ENCODE measurements around the gene UPP2. TPM values are rescaled to one million over a fixed set of nuclear protein-coding genes. Genes with fewer than 3 reads are reported as not detected.

UPP2 gene
- total RNA-seq, 1 experiment from 2014 or later = not detected

DNA sequence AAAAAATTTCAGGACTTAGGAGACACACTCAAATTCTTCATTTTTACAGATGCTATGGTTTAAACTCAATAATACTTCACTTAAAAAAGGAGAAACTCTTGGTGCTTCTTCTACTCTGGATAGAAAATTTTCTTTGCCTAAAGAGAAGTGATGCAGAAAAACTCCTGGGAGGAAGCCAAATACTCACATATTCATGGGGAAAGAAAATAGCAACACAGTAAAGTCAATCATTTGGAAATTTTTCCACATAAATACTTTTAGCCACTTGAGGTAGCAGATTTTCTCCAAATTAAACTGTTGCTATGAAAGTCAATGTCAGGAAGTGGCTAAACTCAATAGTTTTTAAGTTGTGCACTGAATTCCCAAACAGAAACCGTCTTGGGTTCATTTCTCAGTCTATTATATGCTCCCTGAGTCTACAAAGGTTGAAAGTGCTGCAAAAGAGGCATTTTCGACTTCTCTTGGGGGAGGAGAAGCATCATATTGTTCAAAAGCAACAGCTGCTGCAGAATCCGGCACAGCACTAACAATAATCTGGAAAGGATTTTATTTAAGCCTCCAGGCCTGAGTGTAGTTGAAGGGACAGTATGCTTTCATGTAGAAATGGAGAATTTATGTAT lies 81.1 kb downstream of the UPP2 start:
- ATAC-seq = no peak
- POLR2A ChIA-PET (ENCODE audit: unreplicated experiment) = no interaction called here
- no peaks in the 10 kb centered on the region for H4K20me1 ChIP-seq (ENCODE audit: low read length)
- no peaks in the 10 kb centered on the region for H3K79me2 ChIP-seq (ENCODE audit: low read length)
- no peak overlapping the region for H3K4me3 ChIP-seq (ENCODE audit: low read length)
- no peak overlapping the region for H2AFZ ChIP-seq (ENCODE audit: low read length)
- H3K9ac ChIP-seq (ENCODE audit: low read length) = no peak overlapping the region
- H3K27me3 ChIP-seq (ENCODE audit: low read length) = peaks cover 4% of the 10 kb centered on the region
- H3K4me2 ChIP-seq (ENCODE audit: low read length) = no peak overlapping the region
- no peaks in the 10 kb centered on the region for H3K9me3 ChIP-seq (ENCODE audit: low read length)
- no peak overlapping the region for H3K27ac ChIP-seq (ENCODE audit: low read length)
- no peak for TF ChIP-seq EZH2phosphoT487 (IDR thresholded peaks at IDR 0.05; ENCODE audit: borderline replicate concordance, low read length)
- TF ChIP-seq, protein P1, sequence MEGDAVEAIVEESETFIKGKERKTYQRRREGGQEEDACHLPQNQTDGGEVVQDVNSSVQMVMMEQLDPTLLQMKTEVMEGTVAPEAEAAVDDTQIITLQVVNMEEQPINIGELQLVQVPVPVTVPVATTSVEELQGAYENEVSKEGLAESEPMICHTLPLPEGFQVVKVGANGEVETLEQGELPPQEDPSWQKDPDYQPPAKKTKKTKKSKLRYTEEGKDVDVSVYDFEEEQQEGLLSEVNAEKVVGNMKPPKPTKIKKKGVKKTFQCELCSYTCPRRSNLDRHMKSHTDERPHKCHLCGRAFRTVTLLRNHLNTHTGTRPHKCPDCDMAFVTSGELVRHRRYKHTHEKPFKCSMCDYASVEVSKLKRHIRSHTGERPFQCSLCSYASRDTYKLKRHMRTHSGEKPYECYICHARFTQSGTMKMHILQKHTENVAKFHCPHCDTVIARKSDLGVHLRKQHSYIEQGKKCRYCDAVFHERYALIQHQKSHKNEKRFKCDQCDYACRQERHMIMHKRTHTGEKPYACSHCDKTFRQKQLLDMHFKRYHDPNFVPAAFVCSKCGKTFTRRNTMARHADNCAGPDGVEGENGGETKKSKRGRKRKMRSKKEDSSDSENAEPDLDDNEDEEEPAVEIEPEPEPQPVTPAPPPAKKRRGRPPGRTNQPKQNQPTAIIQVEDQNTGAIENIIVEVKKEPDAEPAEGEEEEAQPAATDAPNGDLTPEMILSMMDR (conservative IDR thresholded peaks at IDR 0.05; ENCODE audit: low read depth, low read length) = no peak
- no peak for TF ChIP-seq EZH2 (IDR thresholded peaks at IDR 0.05; ENCODE audit: low read length, unreplicated experiment)
- no peaks in the 10 kb centered on the region for H3K9me2 ChIP-seq (replicated peaks; ENCODE audit: low read length)
- CTCF ChIA-PET = no interaction called here
- no TSS peak for BruUV-seq (replicated peaks)
- H3K4me1 ChIP-seq (ENCODE audit: insufficient read depth, low read length) = peaks cover 28% of the 10 kb centered on the region
- intact Hi-C loops (cut with micrococcal nuclease) = loop anchor here (10.0 kb wide), 1 partner anchor 148 kb away; no protein-coding TSS in a partner anchor
- no peaks in the 10 kb centered on the region for H3K36me3 ChIP-seq (ENCODE audit: low read depth, low read length)
- no peaks in the 10 kb centered on the region for H3F3A ChIP-seq (ENCODE audit: low read length, unreplicated experiment)
- DNase-seq = no peak

DNA sequence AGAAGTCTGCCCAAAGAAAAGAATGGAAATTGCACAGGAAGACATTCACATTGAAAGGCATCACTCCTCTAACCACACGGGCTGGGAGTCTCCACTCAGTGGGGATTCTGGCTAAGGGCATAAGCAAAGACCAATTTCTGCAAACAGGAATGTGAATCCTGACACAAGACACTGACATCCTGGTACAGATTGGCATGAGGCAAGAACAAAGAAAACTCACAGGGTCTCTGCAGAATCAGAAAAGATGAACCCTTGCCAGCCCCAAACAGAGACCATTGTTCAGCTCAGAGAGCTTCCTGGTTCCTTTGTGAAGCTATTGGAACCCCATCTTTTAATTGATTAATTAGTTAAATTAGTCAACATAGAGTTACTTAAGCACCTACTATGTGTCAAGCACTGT lies 82.3 kb downstream of the UPP2 start:
- BruUV-seq (replicated peaks) = no TSS peak
- Histone ChIP-seq H3K9me2 (replicated peaks; ENCODE audit: low read length) (no peaks in the 10 kb centered on the region), H3K9me3 (ENCODE audit: low read length) (no peaks in the 10 kb centered on the region), H3K4me3 (ENCODE audit: low read length) (no peak overlapping the region), H3K4me1 (ENCODE audit: insufficient read depth, low read length) (peaks cover 28% of the 10 kb centered on the region), H3K9ac (ENCODE audit: low read length) (no peak overlapping the region), H2AFZ (ENCODE audit: low read length) (no peak overlapping the region), H3K36me3 (ENCODE audit: low read depth, low read length) (no peaks in the 10 kb centered on the region), H3K27me3 (ENCODE audit: low read length) (no peaks in the 10 kb centered on the region), H3K27ac (ENCODE audit: low read length) (no peak overlapping the region), H3K4me2 (ENCODE audit: low read length) (no peak overlapping the region), H3K79me2 (ENCODE audit: low read length) (no peaks in the 10 kb centered on the region), H3F3A (ENCODE audit: low read length, unreplicated experiment) (no peaks in the 10 kb centered on the region), H4K20me1 (ENCODE audit: low read length) (no peaks in the 10 kb centered on the region)
- no peak for ATAC-seq
- ChIA-PET CTCF (no interaction called here), POLR2A (ENCODE audit: unreplicated experiment) (no interaction called here)
- TF ChIP-seq EZH2phosphoT487 (IDR thresholded peaks at IDR 0.05; ENCODE audit: borderline replicate concordance, low read length) (no peak), EZH2 (IDR thresholded peaks at IDR 0.05; ENCODE audit: low read length, unreplicated experiment) (no peak)
- TF ChIP-seq, protein P1 (conservative IDR thresholded peaks at IDR 0.05; ENCODE audit: low read depth, low read length) = no peak
- intact Hi-C loops (cut with micrococcal nuclease) = loop anchor here (10.0 kb wide), 1 partner anchor 149 kb away; no protein-coding TSS in a partner anchor
- DNase-seq = no peak

DNA sequence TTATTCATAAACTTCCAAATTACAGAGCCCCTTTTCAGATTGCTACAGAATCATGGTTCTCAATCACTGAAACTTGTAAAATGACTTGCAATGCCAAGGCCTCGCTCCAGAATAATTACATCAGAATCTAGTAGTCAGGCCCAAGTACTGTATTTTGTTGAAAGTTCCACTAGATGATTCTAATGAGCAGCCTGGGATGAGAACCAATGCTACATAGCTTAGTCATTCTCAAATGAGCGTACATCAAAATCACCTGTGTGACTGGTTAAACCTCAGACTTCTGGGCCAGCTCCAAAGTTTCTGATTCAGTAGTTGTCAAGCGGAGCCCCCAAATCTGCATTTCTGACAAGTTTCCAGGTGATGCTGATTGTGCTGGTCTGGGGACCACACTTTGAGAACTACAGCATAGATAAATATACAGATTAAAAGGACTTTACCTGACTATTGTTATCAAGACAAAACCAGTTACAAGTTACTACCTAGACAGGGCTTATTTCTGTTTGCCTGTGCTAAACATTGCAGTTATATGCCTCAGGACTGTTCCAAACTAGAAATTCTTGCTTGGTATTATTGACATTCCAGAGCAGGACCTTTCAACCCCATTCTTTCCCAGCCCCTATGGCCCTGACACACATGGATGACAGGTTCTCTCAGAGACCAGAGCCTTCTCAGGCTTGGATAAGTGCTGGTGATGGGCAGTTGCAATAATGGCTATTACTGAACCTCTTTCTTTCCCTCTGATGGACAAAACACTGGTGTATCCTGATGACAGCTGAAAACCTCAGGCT lies 83.1 kb downstream of the UPP2 start:
- TF ChIP-seq, protein P1 (conservative IDR thresholded peaks at IDR 0.05; ENCODE audit: low read depth, low read length) = no peak
- TF ChIP-seq EZH2phosphoT487 (IDR thresholded peaks at IDR 0.05; ENCODE audit: borderline replicate concordance, low read length) (no peak), EZH2 (IDR thresholded peaks at IDR 0.05; ENCODE audit: low read length, unreplicated experiment) (no peak)
- ATAC-seq = no peak
- ChIA-PET CTCF (no interaction called here), POLR2A (ENCODE audit: unreplicated experiment) (no interaction called here)
- Histone ChIP-seq H3K79me2 (ENCODE audit: low read length) (no peaks in the 10 kb centered on the region), H3K4me2 (ENCODE audit: low read length) (no peak overlapping the region), H2AFZ (ENCODE audit: low read length) (no peak overlapping the region), H4K20me1 (ENCODE audit: low read length) (no peaks in the 10 kb centered on the region), H3K9ac (ENCODE audit: low read length) (no peak overlapping the region), H3K36me3 (ENCODE audit: low read depth, low read length) (no peaks in the 10 kb centered on the region), H3K4me1 (ENCODE audit: insufficient read depth, low read length) (peaks cover 28% of the 10 kb centered on the region), H3K9me2 (replicated peaks; ENCODE audit: low read length) (no peaks in the 10 kb centered on the region), H3K9me3 (ENCODE audit: low read length) (no peaks in the 10 kb centered on the region), H3F3A (ENCODE audit: low read length, unreplicated experiment) (no peaks in the 10 kb centered on the region), H3K4me3 (ENCODE audit: low read length) (no peak overlapping the region), H3K27me3 (ENCODE audit: low read length) (no peaks in the 10 kb centered on the region), H3K27ac (ENCODE audit: low read length) (no peak overlapping the region)
- no TSS peak for BruUV-seq (replicated peaks)
- intact Hi-C loops (cut with micrococcal nuclease) = loop anchor here (10.0 kb wide), 1 partner anchor 150 kb away; no protein-coding TSS in a partner anchor
- DNase-seq = peak; percentile 55

Data from PC-3 (cell line).